GM19468 (cell line): ENCODE measurements around the gene TLR10.

Experiments
- ATAC-seq: cut with Tn5 transposase; IDR thresholded peaks from one replicate; pipeline ENCODE4 v1.9.1; 2021; ENCODE audit warnings: mild to moderate bottlenecking, moderate library complexity, moderate number of reproducible peaks; ENCODE audit not compliant: unreplicated experiment; ENCODE audit errors: extremely low read depth

Gene TLR10

GRCh38 chr4:38734911-38735310 lies 47.9 kb downstream of the TLR10 start:
- ATAC-seq = no peak

- ATAC-seq = no peak
Observed at GRCh38 chr4:38734446-38734845, 48.3 kb downstream of the TLR10 start.

- no peak for ATAC-seq
Observed at GRCh38 chr4:38733663-38734062, 49.1 kb downstream of the TLR10 start.

- peak; percentile 76 for ATAC-seq
Observed at GRCh38 chr4:38730830-38731646, 51.8 kb downstream of the TLR10 start.

- ATAC-seq = no peak
Observed at GRCh38 chr4:38730493-38730829, 52.3 kb downstream of the TLR10 start.

GRCh38 chr4:38728631-38729141 lies 54.1 kb downstream of the TLR10 start:
- ATAC-seq = no peak

- ATAC-seq = no peak
Observed at GRCh38 chr4:38724475-38724808, 58.3 kb downstream of the TLR10 start.

GRCh38 chr4:38723726-38724474 lies 58.9 kb downstream of the TLR10 start:
- ATAC-seq = no peak

GRCh38 chr4:38723114-38723513 lies 59.7 kb downstream of the TLR10 start:
- ATAC-seq = no peak
